Bronchial epithelial cell (primary cell): ENCODE measurements around the gene DSC3. TPM values are rescaled to one million over a fixed set of nuclear protein-coding genes. Genes with fewer than 3 reads are reported as not detected.

Experiments used
- DNase-seq: peaks from one replicate; pipeline ENCODE4 v3.0.0-alpha.2; 2010; ENCODE audit warnings: low read depth
- FAIRE-seq: peaks from 2 replicates; lab custom pipeline; 2011; peaks lifted over from hg19 to GRCh38; lab: Jason Lieb, UNC
- H3K27me3 ChIP-seq: 2 replicates; pipeline ENCODE4 v1.5.1; 2011; ENCODE audit warnings: low read length; ENCODE audit not compliant: control insufficient read depth, insufficient read depth
- H3K36me3 ChIP-seq: 2 replicates; pipeline ENCODE4 v1.5.1; 2011; ENCODE audit warnings: low read length; ENCODE audit not compliant: control insufficient read depth, insufficient read depth
- H3K4me3 ChIP-seq: 2 replicates; pipeline ENCODE4 v1.5.1; 2011; ENCODE audit warnings: mild to moderate bottlenecking, low read depth, low read length, control low read depth
- total RNA-seq: library from RNA; depleted of rRNA; stranded (reverse); fragments of >200 nt; gene quantifications from 2 replicates; pipeline ENCODE4 v1.2.1, GENCODE V29; 2014
- TF ChIP-seq, protein P1 (sequence below): IDR thresholded peaks from 2 replicates; pipeline ENCODE4 v1.5.1; 2011; ENCODE audit warnings: mild to moderate bottlenecking, moderate library complexity, low read length, control low read depth, inconsistent platforms; ENCODE audit not compliant: insufficient read depth, severe bottlenecking

Gene DSC3
- 193 and 198 TPM in 2 replicates for total RNA-seq

DNA sequence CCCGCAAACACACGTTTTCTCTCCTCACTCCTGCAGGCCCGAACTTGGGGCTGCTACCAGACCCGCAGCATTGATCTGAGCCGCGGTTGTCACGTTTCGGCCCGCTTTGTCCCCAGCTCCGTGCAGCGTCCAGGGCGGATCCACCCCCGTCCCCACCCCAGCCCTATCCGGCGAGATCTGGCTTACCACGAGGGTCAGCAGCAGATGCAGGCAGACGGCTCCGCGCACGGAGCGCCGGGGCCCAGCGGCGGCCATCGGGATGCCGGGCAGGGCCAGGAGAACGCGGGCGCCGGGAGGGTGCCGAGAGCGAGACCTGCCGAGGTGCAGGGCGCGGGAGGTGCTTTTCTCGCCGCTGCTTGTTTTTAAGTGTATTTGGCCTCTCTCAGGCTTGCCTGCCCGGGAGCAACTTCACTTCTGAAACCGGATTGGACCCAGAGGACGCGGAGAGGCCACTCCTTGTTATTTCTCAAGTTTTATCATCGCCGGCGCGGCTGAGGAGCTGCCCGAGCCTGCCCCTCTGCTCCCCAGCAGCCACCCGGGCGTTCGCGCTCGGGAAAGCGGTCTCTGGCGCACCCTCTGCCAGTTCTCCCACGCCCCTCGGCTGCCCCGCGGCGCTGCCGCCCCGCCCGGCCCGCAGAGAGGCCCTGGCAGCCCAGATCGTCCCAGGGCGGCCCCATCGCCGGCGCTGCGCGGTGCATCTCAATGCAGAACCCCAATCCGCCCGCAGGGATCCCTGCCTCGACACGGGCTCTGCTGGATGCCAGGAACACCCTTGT is at the start of gene DSC3:
Gene DSC3 (minus strand): TSS at position 337 of the 776 bp plus-strand sequence. CDS start 82 bp downstream, at position 255.
- DNase-seq, result peak; percentile 92
- Histone ChIP-seq H3K27me3 (no peaks in the 10 kb centered on the region), H3K4me3 (peak within 1 kb of the TSS; percentile 92), H3K36me3 (no peaks in the 10 kb centered on the region)
- TF ChIP-seq, protein P1, sequence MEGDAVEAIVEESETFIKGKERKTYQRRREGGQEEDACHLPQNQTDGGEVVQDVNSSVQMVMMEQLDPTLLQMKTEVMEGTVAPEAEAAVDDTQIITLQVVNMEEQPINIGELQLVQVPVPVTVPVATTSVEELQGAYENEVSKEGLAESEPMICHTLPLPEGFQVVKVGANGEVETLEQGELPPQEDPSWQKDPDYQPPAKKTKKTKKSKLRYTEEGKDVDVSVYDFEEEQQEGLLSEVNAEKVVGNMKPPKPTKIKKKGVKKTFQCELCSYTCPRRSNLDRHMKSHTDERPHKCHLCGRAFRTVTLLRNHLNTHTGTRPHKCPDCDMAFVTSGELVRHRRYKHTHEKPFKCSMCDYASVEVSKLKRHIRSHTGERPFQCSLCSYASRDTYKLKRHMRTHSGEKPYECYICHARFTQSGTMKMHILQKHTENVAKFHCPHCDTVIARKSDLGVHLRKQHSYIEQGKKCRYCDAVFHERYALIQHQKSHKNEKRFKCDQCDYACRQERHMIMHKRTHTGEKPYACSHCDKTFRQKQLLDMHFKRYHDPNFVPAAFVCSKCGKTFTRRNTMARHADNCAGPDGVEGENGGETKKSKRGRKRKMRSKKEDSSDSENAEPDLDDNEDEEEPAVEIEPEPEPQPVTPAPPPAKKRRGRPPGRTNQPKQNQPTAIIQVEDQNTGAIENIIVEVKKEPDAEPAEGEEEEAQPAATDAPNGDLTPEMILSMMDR, result peak; percentile 3
- FAIRE-seq, result no peak

DNA sequence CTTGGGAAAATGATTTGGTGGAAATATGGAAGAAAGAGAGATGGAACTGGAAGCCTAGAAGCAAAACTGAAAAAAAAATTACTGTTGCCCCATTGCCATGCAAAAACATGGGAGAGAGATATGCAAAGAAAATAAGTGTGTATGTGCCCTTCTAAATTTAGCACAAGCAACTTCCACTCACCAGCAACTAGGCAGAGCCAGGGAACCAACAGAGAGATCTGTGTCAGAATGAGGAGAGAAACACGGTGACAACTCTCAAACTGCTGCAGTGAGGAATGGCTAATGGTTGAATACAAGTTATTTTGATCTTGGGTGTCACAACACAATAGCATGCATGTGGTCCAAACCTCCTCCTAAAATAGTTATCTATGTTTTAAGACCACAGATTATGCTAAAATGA is 48.8 kb upstream of the DSC3 start:
- TF ChIP-seq, protein P1, result no peak
- peaks cover 14% of the 10 kb centered on the region for H3K36me3 ChIP-seq
- no peak overlapping the region for H3K4me3 ChIP-seq
- DNase-seq (no peak), FAIRE-seq (peak; percentile 28)
- no peaks in the 10 kb centered on the region for H3K27me3 ChIP-seq

DNA sequence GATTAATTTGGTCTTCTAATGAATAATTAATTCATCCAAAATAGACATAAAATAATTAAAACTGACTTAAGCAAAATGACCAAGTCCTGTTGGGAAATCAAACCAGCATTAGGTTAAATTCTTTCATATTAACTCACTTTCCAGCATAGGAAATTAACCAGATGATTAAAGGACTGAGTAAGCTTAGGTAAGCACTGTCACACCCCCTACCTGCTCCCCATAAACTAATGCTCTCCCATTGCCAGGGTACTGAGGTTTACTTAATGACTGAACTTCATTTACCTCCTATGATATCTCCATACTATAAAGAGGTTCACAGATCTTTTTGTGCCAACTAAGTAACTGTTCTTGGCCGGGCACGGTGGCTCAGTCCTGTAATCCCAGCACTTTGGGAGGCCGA is 46.0 kb upstream of the DSC3 start:
- no peaks in the 10 kb centered on the region for H3K27me3 ChIP-seq
- no peak overlapping the region for H3K4me3 ChIP-seq
- DNase-seq, result peak; percentile 79
- TF ChIP-seq, protein P1, result no peak
- H3K36me3 ChIP-seq, result peaks cover 14% of the 10 kb centered on the region
- FAIRE-seq, result no peak

DNA sequence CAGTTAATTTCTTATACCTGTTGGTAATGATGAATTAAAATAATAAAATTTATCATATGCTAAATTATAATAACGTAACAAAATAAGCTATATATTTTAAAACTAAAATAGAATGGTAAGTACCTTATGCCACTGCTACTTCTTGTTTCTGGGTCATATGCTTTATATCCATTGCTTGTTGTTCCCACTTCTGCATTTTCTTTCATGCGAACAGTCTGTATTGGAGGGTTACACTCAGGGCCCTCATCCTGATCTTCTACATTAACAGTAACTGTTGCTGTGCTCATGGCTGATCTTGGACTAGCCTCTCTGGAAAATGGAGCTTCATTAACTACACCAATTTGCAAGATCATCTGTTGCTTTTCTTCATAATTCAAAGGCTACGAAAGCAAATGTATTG is 37.4 kb upstream of the DSC3 start:
- FAIRE-seq (no peak), DNase-seq (no peak)
- peaks cover 4% of the 10 kb centered on the region for H3K36me3 ChIP-seq
- TF ChIP-seq, protein P1, result no peak
- H3K4me3 ChIP-seq, result no peak overlapping the region
- no peaks in the 10 kb centered on the region for H3K27me3 ChIP-seq

DNA sequence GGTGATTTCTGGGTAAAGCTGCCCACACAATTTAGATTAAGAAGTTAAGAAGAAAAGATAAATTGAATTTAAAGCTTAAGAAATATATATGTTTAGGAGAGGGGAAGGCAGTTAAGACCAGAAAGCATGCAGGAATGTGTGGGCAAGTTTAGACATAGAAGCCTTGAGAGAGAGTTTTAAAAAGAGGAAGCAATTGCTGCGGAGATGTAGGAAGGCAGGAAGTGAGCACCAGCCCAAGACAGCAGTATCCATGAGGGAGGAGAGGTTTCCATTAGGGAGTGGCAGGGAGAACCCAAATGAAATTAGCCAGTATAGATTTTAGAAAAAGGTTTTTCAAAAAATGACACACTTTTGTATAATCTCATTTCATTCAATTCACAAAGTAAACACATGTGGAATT is 35.3 kb upstream of the DSC3 start:
- Histone ChIP-seq H3K27me3 (no peaks in the 10 kb centered on the region), H3K36me3 (peaks cover 10% of the 10 kb centered on the region), H3K4me3 (no peak overlapping the region)
- TF ChIP-seq, protein P1, result no peak
- DNase-seq (peak; percentile 79), FAIRE-seq (no peak)
